ENCODE data around the gene RPS10. TPM values are rescaled to one million over a fixed set of nuclear protein-coding genes. Genes with fewer than 3 reads are reported as not detected.

The RPS10 gene
- polyA plus RNA-seq, 1 experiment, result 2,426 TPM

GRCh38 chr6:34390531-34391472 is 35.1 kb downstream of the RPS10 start:
- DNase-seq (ENCODE audit: low read depth, low spot score), result no peak
- ChIA-PET CTCF (interaction anchor here (0.7 to 2.4 kb wide), 3 partner anchors 26 to 147 kb away, joined by 5 to 18 read pairs (median 6); partner anchors contain the start of gene SMIM29), POLR2A (interaction anchor here (0.7 to 2.2 kb wide), 5 partner anchors 25 to 167 kb away, joined by 3 to 8 read pairs (median 4); partner anchors contain the start of gene SMIM29)

GRCh38 chr6:34389034-34389433 is 36.8 kb downstream of the RPS10 start:
- ChIA-PET CTCF (no interaction called here), POLR2A (no interaction called here)
- H3K27me3 ChIP-seq (ENCODE audit: control insufficient read depth, insufficient read depth, low read length), result no peaks in the 10 kb centered on the region

More at GRCh38 chr6:34390531-34391472, 35.1 kb downstream of the RPS10 start:
- H3K27ac ChIP-seq (ENCODE audit: low read depth, low read length), result peak overlapping the region; percentile 52
- no peaks in the 10 kb centered on the region for H3K9me3 ChIP-seq (ENCODE audit: control insufficient read depth, insufficient read depth, low read length)
- TF ChIP-seq CTCF (IDR thresholded peaks at IDR 0.05; ENCODE audit: low read depth, low read length), result no peak
- no peaks in the 10 kb centered on the region for H3K27me3 ChIP-seq (ENCODE audit: control insufficient read depth, insufficient read depth, low read length)
- peak overlapping the region; percentile 77 for H3K4me3 ChIP-seq (ENCODE audit: low read depth, low read length)

GRCh38 chr6:34388421-34388820 is 37.4 kb downstream of the RPS10 start:
- POLR2A ChIA-PET, result no interaction called here
- no peak for TF ChIP-seq CTCF (IDR thresholded peaks at IDR 0.05; ENCODE audit: low read depth, low read length)
- Histone ChIP-seq H3K4me3 (ENCODE audit: low read depth, low read length) (no peak overlapping the region), H3K9me3 (ENCODE audit: control insufficient read depth, insufficient read depth, low read length) (no peaks in the 10 kb centered on the region), H3K27me3 (ENCODE audit: control insufficient read depth, insufficient read depth, low read length) (no peaks in the 10 kb centered on the region), H3K27ac (ENCODE audit: low read depth, low read length) (no peak overlapping the region)
- no peak for DNase-seq (ENCODE audit: low read depth, low spot score)
- CTCF ChIA-PET, result interaction anchor here (1.0 kb wide), 1 partner anchor 80 kb away, joined by 5 read pairs; no protein-coding TSS in a partner anchor

More at GRCh38 chr6:34389034-34389433, 36.8 kb downstream of the RPS10 start:
- H3K9me3 ChIP-seq (ENCODE audit: control insufficient read depth, insufficient read depth, low read length), result no peaks in the 10 kb centered on the region
- no peak for DNase-seq (ENCODE audit: low read depth, low spot score)
- H3K4me3 ChIP-seq (ENCODE audit: low read depth, low read length), result no peak overlapping the region
- no peak overlapping the region for H3K27ac ChIP-seq (ENCODE audit: low read depth, low read length)
- no peak for TF ChIP-seq CTCF (IDR thresholded peaks at IDR 0.05; ENCODE audit: low read depth, low read length)

- ChIA-PET CTCF (interaction anchor here (0.8 to 2.1 kb wide), 2 partner anchors 28 to 137 kb away, joined by 3 to 10 read pairs; partner anchors contain the start of gene SMIM29), POLR2A (no interaction called here)
- H3K4me3 ChIP-seq (ENCODE audit: low read depth, low read length), result no peak overlapping the region
- H3K27ac ChIP-seq (ENCODE audit: low read depth, low read length), result no peak overlapping the region
- no peaks in the 10 kb centered on the region for H3K27me3 ChIP-seq (ENCODE audit: control insufficient read depth, insufficient read depth, low read length)
- no peak for TF ChIP-seq CTCF (IDR thresholded peaks at IDR 0.05; ENCODE audit: low read depth, low read length)
- peak; percentile 70 for DNase-seq (ENCODE audit: low read depth, low spot score)
- H3K9me3 ChIP-seq (ENCODE audit: control insufficient read depth, insufficient read depth, low read length), result no peaks in the 10 kb centered on the region
Observed at GRCh38 chr6:34386316-34387137, 39.3 kb downstream of the RPS10 start.
